Activated T-helper 17 cell treated with anti-CD3 and anti-CD28 coated beads, Interleukin-2, amount 50 U/mL, for 72 hours (primary cell): ENCODE results near the gene MYO1D. TPM values are rescaled to one million over a fixed set of nuclear protein-coding genes. Genes with fewer than 3 reads are reported as not detected.
"Not testable (repeated sequence)": the region's sequence is repeated elsewhere in the genome, so short reads cannot be mapped to it uniquely, and the experiment has no call there.

Experiments used
- ATAC-seq: fragments of 150-1000 bp; cut with Tn5 transposase; replicated peaks from 2 replicates; pipeline ENCODE4 v1.10.0; 2021; ENCODE audit warnings: mild to moderate bottlenecking, moderate library complexity
- H3K27ac Mint-ChIP-seq: one replicate; pipeline ENCODE4 v1.8.0; 2022; ENCODE audit warnings: mixed read lengths
- H3K27me3 Mint-ChIP-seq: one replicate; pipeline ENCODE4 v1.8.0; 2022; ENCODE audit warnings: mixed read lengths
- H3K36me3 Mint-ChIP-seq: one replicate; pipeline ENCODE4 v1.8.0; 2022; ENCODE audit warnings: low read depth, mild to moderate bottlenecking, mixed read lengths
- H3K4me1 Mint-ChIP-seq: one replicate; pipeline ENCODE4 v1.8.0; 2022; ENCODE audit warnings: mixed read lengths
- H3K4me3 Mint-ChIP-seq: one replicate; pipeline ENCODE4 v1.8.0; 2022; ENCODE audit warnings: mild to moderate bottlenecking, mixed read lengths
- H3K9me3 Mint-ChIP-seq: one replicate; pipeline ENCODE4 v1.8.0; 2022; ENCODE audit warnings: mixed read lengths
- total RNA-seq, 2 donors: library from RNA; stranded (reverse); gene quantifications; one replicate each; pipeline ENCODE4 v1.2.3, GENCODE V29; 2022

The MYO1D gene
- total RNA-seq, 2 donors from 2014 or later: 9.1 to 32.0 TPM

- Mint-ChIP-seq H3K27me3 (no peaks in the 10 kb centered on the region), H3K4me1 (no peaks in the 10 kb centered on the region), H3K4me3 (no peak overlapping the region), H3K36me3 (no peaks in the 10 kb centered on the region), H3K9me3 (no peaks in the 10 kb centered on the region), H3K27ac (no peak overlapping the region)
- no peak for ATAC-seq
Measured at GRCh38 chr17:32671896-32672295, 205.0 kb downstream of the MYO1D start.

DNA sequence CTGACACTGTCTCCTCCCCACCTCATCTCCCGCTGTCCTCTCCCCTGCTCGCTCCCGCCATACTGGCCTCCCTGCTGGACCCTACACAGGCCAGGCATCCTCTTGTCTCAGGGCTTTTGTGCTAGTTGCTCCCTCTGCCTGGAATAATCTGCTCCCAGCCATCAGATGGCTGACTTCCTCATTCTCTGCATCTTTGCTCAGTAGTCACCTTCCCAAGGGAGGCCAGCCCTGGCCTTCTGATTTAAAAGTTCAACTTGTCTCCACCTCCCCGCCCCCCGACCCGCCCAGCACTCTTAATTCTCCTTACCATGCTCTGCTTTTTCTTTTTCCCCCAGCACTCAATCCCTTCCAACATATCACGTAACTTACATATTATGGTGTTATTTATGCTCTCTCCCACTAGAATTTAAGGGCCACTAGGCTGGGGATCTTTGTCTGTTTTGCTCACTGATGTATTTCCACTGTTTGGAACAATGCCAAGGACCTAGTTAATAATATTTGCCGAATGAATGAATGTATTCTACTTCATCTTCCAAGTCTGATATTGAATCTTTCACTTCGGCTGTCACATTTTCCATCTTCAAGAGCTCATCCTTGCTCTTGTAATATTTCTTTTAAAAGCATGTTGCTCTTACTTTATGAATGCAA, 211.9 kb downstream of the MYO1D start:
- H3K4me1 Mint-ChIP-seq: no peaks in the 10 kb centered on the region
- no peaks in the 10 kb centered on the region for H3K36me3 Mint-ChIP-seq
- no peak overlapping the region for H3K4me3 Mint-ChIP-seq
- no peaks in the 10 kb centered on the region for H3K9me3 Mint-ChIP-seq
- H3K27ac Mint-ChIP-seq: no peak overlapping the region
- ATAC-seq: no peak
- H3K27me3 Mint-ChIP-seq: no peaks in the 10 kb centered on the region

DNA sequence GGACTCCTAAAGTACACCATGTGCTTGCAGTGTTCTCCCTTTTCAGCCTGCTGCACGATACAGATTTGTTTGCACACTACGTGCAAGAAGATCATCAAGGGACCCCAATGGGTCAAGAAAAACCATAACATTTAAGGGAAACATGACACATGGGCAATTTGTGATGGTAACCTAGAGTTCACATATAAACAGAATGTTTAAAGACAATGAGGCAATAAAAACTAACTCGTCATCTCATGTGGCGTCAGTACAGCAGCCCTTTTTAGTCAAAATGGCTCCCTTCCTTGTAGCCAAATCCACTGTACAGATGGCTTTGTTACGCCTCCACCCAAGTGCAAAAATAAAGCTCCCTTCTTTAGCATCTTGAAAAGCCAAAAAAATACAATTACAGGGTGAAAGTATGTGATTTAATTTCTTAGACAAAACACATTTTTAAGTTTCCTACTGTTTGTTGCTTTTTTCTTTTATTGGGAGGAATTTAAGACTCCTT, 216.4 kb downstream of the MYO1D start:
- H3K4me3 Mint-ChIP-seq: no peak overlapping the region
- ATAC-seq: no peak
- H3K27me3 Mint-ChIP-seq: no peaks in the 10 kb centered on the region
- no peaks in the 10 kb centered on the region for H3K4me1 Mint-ChIP-seq
- H3K36me3 Mint-ChIP-seq: no peaks in the 10 kb centered on the region
- no peak overlapping the region for H3K27ac Mint-ChIP-seq
- no peaks in the 10 kb centered on the region for H3K9me3 Mint-ChIP-seq

DNA sequence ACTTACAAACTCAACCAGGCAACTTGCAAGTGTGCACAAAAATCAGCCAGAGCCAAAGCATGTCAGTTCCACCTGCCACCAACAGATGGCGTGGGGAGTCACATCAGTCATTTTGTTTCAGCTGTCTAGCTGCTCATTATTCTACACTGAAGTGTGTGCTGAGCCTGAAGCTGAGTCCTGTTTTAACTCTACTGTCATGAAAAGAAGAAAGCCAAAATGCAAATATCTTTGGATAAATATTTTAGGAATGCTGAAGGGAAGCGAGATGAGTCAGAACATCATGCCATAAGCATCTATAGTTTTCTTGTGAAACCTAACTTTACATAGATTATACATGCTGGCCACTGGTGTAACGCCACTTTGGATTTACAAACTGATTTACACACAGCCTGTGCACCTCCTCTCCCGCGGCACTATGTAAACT, 217.5 kb downstream of the MYO1D start:
- Mint-ChIP-seq H3K36me3 (peaks cover 8% of the 10 kb centered on the region), H3K9me3 (no peaks in the 10 kb centered on the region), H3K4me1 (no peaks in the 10 kb centered on the region), H3K27me3 (no peaks in the 10 kb centered on the region), H3K27ac (no peak overlapping the region), H3K4me3 (no peak overlapping the region)
- ATAC-seq: no peak

DNA sequence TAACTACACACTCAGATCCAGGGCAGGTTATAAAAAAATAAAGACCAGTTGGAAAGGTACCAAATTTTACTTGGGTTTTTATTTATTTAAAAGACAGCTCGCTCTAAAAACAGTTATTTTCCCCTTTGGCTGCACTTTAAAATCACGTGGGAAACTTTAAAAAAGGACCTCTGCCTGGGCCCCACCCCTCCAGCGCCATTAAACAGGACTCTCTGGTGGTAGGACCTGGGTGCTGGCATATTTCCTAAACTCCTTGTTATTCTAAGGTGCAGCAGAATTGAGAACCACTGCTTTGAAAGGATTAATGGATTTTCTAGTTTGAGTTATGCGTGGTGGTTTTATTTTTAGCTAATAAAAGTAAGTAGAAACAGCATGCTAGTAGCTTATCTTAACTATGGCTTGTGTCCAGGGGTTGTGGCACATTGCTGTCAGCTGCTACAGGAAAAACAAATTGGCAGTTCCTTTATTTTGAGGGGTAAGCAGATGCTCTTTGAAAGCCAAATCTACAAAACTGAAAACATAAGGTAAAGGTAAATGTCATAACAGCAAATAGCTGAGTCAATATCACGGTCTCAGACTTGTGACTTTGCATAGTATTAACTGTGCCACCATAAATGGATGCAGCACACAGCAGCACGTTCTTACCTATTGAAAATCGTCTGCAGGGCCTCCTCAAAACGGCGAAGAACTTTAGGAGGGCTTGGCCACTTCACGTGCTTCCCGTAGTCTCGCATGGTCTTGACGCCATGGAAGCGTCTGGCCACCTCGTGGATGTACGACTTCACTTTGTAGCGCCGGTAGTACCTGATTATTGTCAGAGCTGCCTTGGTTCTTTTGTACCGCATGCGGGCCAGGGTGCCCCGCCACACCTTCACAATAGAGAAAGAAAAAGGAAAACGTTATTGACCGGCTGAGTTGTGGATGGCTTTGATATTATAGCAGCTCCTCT, 218.2 kb downstream of the MYO1D start:
- no peak overlapping the region for H3K27ac Mint-ChIP-seq
- peaks cover 15% of the 10 kb centered on the region for H3K36me3 Mint-ChIP-seq
- no peaks in the 10 kb centered on the region for H3K4me1 Mint-ChIP-seq
- H3K9me3 Mint-ChIP-seq: no peaks in the 10 kb centered on the region
- ATAC-seq: no peak
- H3K27me3 Mint-ChIP-seq: no peaks in the 10 kb centered on the region
- no peak overlapping the region for H3K4me3 Mint-ChIP-seq

DNA sequence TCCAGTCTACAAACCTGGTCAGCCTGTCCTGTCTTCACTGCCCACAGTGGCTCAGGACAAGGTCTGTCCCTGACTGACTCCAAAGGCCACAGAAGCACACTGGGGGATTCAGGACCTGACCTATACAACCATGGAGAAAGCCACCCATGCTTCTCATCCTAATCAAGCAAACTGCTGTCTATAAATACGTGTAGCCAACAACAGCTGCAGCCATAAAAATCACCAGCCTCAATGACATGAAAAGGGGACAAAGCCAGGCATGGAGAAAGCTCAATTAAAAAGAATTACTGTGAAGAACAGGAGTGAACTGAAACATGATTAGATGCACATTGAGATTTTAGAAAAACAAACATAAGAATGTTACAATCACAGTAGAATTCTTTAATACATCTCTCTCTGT, 220.0 kb downstream of the MYO1D start:
- ATAC-seq: no peak
- Mint-ChIP-seq H3K27me3 (no peaks in the 10 kb centered on the region), H3K4me3 (no peak overlapping the region), H3K4me1 (no peaks in the 10 kb centered on the region), H3K36me3 (peaks cover 33% of the 10 kb centered on the region), H3K27ac (no peak overlapping the region), H3K9me3 (no peaks in the 10 kb centered on the region)

DNA sequence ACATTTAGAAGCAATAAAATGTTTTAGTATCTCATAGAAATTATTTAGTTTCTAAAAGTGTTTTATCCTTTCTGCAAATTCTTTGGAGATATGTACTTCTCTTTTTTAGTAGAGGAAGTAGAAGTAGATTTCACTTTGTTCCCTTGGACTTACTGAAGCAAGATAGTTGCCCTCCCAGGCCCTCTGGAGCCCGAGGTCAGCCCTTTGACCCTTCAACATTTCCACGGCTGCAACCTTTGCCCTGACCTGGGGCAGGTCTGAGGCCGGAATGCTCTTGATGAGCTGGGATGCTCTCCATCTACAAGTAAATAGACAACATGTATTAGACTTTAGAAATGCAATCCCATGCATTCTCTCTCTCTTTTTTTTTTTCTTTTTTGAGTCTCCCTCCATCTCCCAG, 222.6 kb downstream of the MYO1D start:
- H3K4me3 Mint-ChIP-seq: no peak overlapping the region
- no peaks in the 10 kb centered on the region for H3K4me1 Mint-ChIP-seq
- H3K27ac Mint-ChIP-seq: no peak overlapping the region
- peaks cover 10% of the 10 kb centered on the region for H3K9me3 Mint-ChIP-seq
- no peak for ATAC-seq
- peaks cover 56% of the 10 kb centered on the region for H3K36me3 Mint-ChIP-seq
- no peaks in the 10 kb centered on the region for H3K27me3 Mint-ChIP-seq

GRCh38 chr17:32651084-32651483, 225.8 kb downstream of the MYO1D start:
- Mint-ChIP-seq H3K9me3 (peaks cover 10% of the 10 kb centered on the region), H3K36me3 (peaks cover 57% of the 10 kb centered on the region), H3K4me1 (no peaks in the 10 kb centered on the region)

DNA sequence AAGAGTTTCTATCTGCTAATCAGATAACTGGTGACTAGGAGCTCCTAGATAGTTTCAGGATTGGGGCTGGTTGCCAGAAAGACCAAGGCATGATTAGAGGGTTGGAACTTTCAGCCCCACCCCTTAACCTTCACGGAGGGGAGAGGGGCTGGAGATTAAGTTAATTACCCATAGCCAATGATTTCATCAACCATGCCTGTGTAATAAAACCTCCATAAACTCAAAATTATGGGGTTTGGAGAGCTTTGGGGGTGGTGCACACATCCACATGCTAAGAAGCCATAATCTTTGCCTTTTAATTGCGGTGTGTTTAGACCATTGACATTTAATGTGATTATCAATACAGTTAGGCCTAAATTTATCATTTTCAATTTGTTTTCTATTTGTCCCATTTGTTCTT, 228.5 kb downstream of the MYO1D start:
- Mint-ChIP-seq H3K27ac (no peak overlapping the region), H3K36me3 (peaks cover 45% of the 10 kb centered on the region), H3K27me3 (no peaks in the 10 kb centered on the region), H3K9me3 (peaks cover 10% of the 10 kb centered on the region), H3K4me1 (no peaks in the 10 kb centered on the region), H3K4me3 (no peak overlapping the region)
- ATAC-seq: no peak

More at GRCh38 chr17:32651084-32651483, 225.8 kb downstream of the MYO1D start:
- no peak overlapping the region for H3K4me3 Mint-ChIP-seq
- no peak for ATAC-seq
- no peak overlapping the region for H3K27ac Mint-ChIP-seq
- H3K27me3 Mint-ChIP-seq: no peaks in the 10 kb centered on the region

DNA sequence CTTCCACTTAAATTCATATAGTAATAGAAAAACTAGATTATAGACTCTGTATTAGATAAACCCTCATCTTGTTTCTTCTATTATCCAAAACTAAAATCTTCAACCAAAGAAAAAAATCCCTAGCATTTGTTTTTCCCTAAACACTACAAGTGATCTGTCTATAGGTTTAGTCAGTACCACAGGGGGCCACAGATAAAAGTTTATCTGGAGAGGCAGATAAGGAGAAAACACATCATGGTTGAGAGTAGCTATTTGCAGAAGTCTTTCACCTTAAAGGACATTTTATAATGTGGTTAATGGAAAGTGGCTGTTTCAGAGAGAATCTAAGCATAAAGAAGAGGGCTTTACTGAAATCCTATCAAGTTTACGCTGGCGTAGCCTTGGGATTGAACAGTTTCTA, 230.0 kb downstream of the MYO1D start:
- Mint-ChIP-seq H3K27me3 (no peaks in the 10 kb centered on the region), H3K9me3 (peaks cover 10% of the 10 kb centered on the region), H3K4me1 (no peaks in the 10 kb centered on the region), H3K4me3 (no peak overlapping the region), H3K27ac (no peak overlapping the region), H3K36me3 (peaks cover 30% of the 10 kb centered on the region)
- no peak for ATAC-seq

DNA sequence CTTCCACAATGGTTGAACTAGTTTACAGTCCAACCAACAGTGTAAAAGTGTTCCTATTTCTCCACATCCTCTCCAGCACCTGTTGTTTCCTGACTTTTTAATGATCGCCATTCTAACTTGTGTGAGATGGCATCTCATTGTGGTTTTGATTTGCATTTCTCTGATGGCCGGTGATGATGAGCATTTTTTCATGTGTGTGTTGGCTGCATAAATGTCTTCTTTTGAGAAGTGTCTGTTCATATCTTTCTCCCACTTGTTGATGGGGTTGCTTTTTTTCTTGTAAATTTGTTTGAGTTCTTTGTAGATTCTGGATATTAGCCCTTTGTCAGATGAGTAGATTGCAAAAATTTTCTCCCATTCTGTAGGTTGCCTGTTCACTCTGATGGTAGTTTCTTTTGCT, 235.4 kb downstream of the MYO1D start:
- H3K27me3 Mint-ChIP-seq, ATAC-seq, H3K4me3 Mint-ChIP-seq, H3K4me1 Mint-ChIP-seq, H3K9me3 Mint-ChIP-seq, H3K27ac Mint-ChIP-seq, H3K36me3 Mint-ChIP-seq: not testable (repeated sequence)

DNA sequence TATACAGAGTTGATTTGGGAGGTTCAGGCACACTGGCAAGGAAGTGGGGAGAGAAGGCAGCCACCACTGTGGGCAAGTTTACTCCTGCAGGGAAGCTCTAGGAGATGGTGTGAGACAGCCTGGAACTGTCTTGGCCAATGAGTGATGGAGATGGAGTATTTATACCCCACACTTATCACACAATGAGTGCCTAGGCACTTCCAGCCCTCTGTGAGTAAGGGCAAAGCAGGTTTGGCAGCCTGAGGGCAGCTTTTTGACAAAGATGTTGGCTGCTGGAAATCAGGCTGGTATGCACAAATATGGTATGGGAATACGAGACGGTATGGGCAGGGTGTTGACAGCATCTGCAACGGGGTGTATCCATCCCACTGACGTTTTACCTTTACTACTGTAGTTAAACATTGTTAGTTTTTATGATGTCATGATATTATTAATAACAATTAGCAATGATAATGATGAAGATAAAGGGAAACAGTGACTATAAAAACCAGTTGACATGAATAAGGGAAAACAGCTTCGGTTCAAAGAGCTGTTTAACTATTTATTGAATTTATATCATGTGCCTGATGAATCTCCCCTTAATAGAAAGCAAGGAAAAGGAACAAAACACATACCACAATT, 240.2 kb downstream of the MYO1D start:
- H3K36me3 Mint-ChIP-seq: no peaks in the 10 kb centered on the region
- no peak for ATAC-seq
- H3K27ac Mint-ChIP-seq: no peak overlapping the region

DNA sequence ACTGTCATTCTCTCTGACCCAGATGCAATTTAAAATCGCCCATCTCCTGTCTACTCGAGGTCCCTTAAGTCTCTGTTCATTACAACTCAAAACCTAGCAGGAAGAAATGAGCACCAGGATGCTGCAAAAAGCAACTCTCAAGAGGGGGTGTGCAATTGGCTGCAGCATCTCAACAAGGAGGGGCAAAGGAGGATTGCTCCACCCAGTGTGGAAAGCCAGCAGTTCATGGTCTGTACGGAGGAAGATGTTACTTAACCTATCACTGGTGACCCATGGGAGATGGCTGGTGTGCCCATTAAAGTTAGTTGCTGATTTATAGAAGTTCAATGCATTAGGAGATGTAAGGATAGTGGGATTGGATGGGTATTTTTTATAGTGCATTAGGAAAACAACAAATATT, 242.8 kb downstream of the MYO1D start:
- no peaks in the 10 kb centered on the region for H3K9me3 Mint-ChIP-seq
- no peaks in the 10 kb centered on the region for H3K27me3 Mint-ChIP-seq
- H3K36me3 Mint-ChIP-seq: no peaks in the 10 kb centered on the region
- no peak overlapping the region for H3K4me3 Mint-ChIP-seq
- no peaks in the 10 kb centered on the region for H3K4me1 Mint-ChIP-seq
- ATAC-seq: no peak
- no peak overlapping the region for H3K27ac Mint-ChIP-seq

More for the DNA sequence above, 240.2 kb downstream of the MYO1D start:
- H3K9me3 Mint-ChIP-seq: no peaks in the 10 kb centered on the region
- no peaks in the 10 kb centered on the region for H3K27me3 Mint-ChIP-seq
- no peak overlapping the region for H3K4me3 Mint-ChIP-seq
- no peaks in the 10 kb centered on the region for H3K4me1 Mint-ChIP-seq

DNA sequence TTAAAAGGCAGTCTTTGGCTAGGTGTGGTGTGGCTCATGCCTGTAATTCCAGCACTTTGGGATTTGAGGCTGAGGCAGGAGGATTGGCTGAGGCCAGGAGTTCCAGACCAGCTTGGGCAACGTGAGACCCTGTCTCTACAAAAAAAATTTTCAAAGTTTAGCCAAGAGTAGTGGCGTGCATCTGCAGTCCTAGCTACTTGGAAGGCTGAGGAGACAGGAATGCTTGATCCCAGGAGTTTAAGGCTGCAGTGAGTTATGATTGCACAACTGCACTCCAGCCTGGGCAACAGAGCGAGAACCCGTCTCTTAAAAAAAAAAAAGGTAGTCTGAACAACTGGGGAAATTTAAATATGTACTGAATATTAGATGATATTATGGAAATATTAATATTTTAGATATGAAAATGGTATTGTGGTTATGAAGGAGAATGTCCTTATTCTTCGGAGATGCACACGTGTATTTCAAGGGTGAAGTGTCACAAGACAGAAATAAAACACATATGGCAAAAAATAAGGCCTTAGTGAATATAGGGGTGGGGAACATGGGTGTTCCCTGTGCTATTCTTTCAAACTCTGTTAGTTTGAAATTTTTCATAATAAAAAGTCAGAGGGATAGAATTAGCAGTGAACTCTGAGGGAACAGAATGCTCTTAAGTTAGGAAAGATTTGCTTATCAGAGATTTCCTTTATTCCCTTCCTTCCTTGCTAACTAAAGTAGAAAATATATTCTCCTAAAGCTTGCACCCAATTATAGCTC, 245.4 kb downstream of the MYO1D start:
- no peaks in the 10 kb centered on the region for H3K27me3 Mint-ChIP-seq
- no peak for ATAC-seq
- no peaks in the 10 kb centered on the region for H3K36me3 Mint-ChIP-seq
- no peaks in the 10 kb centered on the region for H3K9me3 Mint-ChIP-seq
- H3K4me1 Mint-ChIP-seq: no peaks in the 10 kb centered on the region
- no peak overlapping the region for H3K27ac Mint-ChIP-seq
- no peak overlapping the region for H3K4me3 Mint-ChIP-seq
